Ecto neural progenitor cell (in vitro differentiated cells): ENCODE measurements around the gene HCLS1.
"Not testable (repeated sequence)": the region's sequence is repeated elsewhere in the genome, so short reads cannot be mapped to it uniquely, and the experiment has no call there.

ENCODE experiments used
- DNase-seq: peaks from one replicate; pipeline ENCODE4 v3.0.0-alpha.2; 2018; ENCODE audit warnings: low spot score

HCLS1 gene, protein sequence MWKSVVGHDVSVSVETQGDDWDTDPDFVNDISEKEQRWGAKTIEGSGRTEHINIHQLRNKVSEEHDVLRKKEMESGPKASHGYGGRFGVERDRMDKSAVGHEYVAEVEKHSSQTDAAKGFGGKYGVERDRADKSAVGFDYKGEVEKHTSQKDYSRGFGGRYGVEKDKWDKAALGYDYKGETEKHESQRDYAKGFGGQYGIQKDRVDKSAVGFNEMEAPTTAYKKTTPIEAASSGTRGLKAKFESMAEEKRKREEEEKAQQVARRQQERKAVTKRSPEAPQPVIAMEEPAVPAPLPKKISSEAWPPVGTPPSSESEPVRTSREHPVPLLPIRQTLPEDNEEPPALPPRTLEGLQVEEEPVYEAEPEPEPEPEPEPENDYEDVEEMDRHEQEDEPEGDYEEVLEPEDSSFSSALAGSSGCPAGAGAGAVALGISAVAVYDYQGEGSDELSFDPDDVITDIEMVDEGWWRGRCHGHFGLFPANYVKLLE

GRCh38 chr3:121660356-121661171, at the start of gene HCLS1:
HCLS1 (minus strand) TSS chr3:121660903; CDS start chr3:121658347, 2,556 bp downstream.
- no peak for DNase-seq

GRCh38 chr3:121710347-121710746, 49.6 kb upstream of the HCLS1 start:
- no peak for DNase-seq

DNA sequence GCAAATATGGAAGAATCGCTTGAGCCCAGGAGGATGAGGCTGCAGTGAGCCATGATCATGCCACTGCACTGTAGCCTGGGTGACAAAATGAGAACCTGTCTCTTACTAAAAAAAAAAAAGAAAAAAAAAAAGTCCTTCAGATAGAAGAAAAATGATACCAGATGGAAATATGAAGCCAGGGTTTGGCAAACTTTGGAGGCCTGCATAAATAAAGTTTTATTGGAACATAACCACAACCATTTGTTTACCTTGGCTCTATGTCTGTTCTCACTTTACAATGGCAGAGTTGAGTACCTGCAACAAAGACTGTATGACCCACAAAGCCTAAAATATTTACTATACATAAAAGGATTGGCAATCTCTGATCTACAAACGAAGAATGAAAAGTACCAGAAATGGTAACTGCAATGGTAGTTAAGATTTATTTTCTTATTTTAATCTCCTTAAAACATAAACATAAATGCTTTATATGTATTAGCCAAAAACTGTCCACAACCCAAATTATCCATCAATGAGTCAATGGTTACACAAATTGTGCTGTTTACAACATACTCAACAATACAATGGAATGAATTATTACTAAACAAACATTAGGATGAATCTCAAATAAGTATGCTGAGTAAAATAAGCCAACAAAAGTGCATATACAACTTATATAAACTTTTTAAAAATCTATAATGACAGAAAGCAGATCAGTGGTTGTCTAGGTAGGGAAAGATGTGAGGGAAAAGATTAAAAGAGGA, 47.0 kb upstream of the HCLS1 start:
- DNase-seq, result no peak

GRCh38 chr3:121705541-121705940, 44.8 kb upstream of the HCLS1 start:
- no peak for DNase-seq

GRCh38 chr3:121703973-121704372, 43.3 kb upstream of the HCLS1 start:
- no peak for DNase-seq

- DNase-seq, result no peak
Observed at GRCh38 chr3:121698901-121699300, 38.2 kb upstream of the HCLS1 start.

DNA sequence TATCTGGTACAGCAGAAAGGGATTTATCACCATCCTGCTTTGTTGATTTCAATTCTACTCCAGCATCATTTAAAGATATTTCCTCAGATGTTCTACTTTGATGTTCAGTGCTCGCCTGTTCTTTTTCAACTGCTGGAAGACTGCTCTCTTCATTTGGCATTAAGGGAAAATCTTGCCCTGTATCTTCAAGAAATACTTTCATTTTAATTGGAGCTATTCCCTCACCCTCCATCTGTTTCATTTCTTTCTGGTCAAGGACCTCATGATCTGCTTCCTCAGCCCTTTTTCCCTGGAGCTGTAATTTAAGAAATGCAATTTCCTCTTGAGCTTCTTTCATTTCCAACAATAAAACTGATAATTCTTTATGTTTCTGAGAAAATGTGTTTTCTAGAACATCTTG, 37.8 kb upstream of the HCLS1 start:
- no peak for DNase-seq

DNA sequence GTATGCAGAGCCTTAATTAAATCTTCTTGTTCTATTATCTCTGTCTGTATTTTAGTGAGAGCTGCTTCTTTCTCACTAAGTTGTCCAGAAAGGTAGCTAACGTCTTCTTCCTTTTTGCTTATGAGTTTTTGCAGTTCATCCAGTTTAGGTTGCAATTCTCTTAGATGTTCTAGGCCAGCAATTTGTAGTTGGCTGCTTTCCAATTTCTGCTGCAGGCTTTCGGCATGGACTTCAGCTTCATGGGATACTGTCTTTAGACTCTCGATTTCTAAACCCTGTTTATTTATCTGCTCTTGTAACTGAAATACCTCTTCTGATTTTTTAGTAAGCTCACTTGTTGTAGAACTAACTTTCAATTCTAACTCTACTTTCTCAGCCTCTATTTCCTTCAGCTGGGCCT, 35.5 kb upstream of the HCLS1 start:
- no peak for DNase-seq

DNA sequence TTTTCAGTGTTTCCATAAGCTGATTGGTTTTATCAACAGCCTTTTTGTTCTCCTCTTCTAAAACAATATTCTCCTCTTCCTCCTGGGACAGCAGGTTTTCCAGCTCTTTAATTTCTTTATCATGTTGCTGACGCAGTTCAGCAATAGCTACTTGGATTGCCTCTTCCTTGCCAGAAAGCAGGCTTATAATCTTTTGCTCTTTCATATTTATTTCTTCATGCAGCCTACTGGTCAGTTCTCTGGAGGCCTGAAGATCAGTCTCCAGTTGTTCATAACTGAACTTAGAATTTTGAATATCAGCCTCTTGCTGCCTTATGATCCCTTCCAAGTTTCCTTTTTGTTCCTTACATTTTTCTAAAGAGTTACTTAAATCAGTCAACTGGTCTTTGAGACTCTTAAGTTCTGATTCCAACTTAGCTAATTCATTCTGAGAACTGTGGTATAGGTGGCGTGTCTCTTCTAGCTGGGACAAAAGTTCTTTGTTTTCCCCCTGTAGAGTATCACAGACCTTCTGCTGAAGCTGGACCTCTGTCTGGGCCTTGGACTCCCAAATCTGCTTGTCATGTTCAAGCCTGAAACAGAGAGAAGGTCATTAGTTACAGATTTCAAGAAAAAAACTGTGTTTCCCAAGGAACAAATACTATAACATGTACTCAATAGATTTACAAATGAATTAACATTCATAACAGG, 31.5 kb upstream of the HCLS1 start:
- no peak for DNase-seq

DNA sequence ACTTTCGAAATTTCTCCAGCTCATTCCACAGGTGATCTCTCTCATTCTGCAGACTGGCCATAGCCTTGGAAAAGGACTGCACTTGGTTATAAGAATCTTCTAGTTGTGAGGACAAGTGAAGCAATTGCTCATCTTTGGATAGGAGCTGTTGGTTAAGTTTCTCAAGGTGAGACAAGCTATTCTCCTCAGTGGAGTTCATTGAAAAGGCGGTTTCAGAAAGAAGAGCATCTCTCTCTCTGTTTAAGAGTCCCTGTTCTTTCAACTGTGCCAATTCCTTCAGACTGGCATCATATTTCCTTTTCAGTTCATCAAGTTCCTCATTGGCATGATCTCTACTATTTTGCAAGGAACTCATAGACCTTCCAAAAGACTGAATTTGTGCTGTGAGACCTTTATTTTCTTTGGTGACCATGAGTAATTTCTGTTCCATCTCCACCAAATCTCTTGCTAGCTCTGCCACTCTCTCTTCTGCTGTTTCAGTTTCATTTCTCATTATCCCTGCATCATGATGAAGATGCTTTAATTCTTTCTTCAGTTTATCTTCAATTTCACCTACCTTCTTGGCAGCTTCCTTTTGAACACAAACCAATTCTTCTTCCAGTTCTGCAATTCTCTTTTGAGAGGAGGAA, 30.2 kb upstream of the HCLS1 start:
- DNase-seq, result no peak

DNA sequence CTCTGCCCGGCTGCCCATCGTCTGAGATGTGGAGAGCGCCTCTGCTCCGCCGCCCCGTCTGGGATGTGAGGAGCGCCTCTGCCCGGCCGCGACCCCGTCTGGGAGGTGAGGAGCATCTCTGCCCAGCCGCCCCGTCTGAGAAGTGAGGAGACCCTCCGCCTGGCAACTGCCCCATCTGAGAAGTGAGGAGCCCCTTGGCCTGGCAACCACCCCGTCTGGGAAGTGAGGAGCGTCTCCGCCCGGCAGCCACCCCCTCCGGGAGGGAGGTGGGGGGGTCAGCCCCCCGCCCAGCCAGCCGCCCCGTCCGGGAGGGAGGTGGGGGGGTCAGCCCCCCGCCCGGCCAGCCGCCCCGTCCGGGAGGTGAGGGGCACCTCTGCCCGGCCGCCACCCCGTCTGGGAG, 28.0 kb upstream of the HCLS1 start:
- not testable (repeated sequence) for DNase-seq

- no peak for DNase-seq
Observed at GRCh38 chr3:121681792-121682191, 21.1 kb upstream of the HCLS1 start.

DNA sequence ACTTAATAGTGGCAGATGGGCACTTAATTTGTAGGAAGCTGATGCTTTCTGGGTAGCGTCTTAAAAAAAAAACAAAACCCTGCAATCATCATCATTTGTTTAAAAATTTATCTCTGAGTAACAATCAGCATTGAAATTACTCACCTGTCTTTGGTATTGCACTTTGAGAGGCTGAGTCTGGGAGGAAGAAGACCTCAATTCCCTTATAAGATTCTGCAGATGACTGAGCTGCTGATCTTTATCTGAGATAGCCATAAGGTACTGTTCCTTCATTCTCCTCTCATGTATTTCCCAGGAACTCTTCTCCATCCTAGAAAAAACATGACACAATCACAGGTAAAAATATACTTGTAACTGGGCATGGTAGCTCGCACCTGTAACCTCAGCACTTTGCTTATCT, 16.4 kb upstream of the HCLS1 start:
- DNase-seq, result no peak

DNA sequence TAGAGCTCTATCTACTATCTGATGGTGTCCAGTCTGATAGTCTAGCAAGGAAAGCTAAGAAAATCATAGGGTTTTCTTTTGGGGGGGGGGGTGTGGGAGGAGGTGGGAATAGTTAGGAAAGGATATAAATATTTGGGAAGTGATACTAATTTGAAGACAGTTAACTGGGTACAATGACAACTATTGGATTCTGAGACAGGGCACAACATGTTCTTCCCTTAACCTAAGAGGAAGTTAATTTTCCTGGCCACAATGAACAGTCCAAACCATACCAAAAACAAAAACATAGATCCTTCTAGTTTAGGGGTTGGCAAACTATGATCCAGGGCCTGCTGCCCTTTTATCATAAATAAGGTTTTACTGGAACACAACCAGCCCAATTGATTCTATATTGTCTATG, 10.0 kb upstream of the HCLS1 start:
- no peak for DNase-seq

GRCh38 chr3:121667333-121667732, 6.6 kb upstream of the HCLS1 start:
- no peak for DNase-seq

- no peak for DNase-seq
Observed at GRCh38 chr3:121665488-121665887, 4.8 kb upstream of the HCLS1 start.

GRCh38 chr3:121663171-121663847, 2.6 kb upstream of the HCLS1 start:
- no peak for DNase-seq

DNA sequence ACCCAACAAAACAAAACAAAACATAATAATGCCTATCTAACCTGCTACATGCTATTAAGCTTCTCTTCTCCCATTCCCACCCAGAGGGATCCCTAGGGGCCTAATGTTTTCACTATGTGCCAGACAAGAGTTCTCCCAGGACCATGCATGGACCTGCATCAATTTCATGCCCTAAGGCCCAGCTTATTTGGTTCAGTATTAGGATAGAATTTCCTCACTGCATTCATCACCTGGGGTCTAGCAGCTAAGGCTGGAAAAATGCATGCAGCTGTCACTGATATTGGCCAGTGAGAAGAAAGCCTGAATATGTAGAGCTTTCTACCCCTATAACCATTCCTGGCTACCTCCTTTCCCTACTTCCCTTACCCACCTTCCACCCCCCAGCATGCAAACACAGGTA, 2.0 kb upstream of the HCLS1 start:
- no peak for DNase-seq

- no peak for DNase-seq
Observed at GRCh38 chr3:121661376-121661775, 673 bp upstream of the HCLS1 start.

DNA sequence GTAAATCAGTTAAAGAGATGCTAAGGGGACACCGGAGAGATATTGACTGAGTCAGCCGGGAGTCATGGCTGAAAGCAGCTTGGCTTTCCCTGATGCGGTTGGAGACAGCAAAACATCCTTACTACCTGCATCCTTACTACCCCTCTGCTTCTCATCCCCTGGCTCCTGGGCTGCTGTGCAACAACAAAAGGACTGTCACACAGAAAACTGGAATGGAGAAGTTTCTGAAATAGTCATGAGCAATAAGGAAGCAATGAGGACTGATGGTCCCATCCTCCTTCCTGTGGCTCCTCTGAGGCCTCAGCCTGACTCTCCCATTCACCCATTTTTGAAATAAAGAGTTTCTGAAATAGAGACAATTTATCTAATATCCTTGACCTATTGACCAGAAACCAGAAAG, 1.1 kb downstream of the HCLS1 start:
- no peak for DNase-seq
